NCI-H2081 treated with DMSO at 0.1 percent for 48 hours (cell line): ENCODE measurements around the gene SERPINA5.
"Not testable (repeated sequence)": the region's sequence is repeated elsewhere in the genome, so short reads cannot be mapped to it uniquely, and the experiment has no call there.

Source experiments
- DNase-seq: peaks from one replicate; lab custom pipeline; 2025; lab: John Stamatoyannopoulos, UW

The SERPINA5 gene

DNA sequence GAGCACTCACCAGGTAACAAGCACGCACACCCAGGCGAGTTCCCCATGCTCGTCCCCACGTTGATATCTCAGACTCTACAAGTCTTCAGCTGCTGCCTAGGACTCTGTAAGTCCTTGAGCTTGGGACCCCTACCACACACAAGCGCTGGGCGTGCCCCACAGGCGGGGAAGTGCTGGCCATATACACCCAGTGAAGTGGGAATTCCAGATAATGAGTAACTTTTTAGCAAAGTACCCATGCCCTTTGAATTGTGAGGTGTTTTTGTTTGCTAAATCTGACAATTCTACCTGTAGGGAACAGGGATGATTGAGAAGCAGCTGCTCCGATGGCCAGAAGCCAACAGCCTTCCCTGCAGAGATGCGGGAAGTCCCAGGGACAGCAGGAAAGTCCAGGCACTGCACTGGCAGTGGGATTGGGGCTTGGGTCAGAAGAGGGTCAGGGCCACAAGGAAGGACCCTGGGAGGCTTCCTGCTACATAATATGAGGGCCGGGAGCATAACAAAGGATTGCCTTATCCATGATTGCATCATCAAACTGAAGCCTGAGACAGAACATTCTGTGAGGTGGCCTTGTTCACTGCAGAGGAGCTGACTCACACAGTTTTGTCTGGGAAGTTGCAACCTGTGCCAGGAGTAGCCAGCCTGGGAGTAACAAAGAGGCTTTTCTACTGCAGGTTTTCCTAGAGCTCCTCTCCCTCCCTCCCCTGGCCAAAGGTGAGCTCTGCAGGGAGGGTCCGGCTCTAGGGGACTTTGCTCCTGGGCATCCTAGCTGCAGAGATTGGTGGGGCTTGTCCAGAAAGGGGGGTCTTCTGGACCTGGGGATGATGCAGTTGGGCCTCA lies 17.8 kb downstream of the SERPINA5 start:
- no peak for DNase-seq

DNA sequence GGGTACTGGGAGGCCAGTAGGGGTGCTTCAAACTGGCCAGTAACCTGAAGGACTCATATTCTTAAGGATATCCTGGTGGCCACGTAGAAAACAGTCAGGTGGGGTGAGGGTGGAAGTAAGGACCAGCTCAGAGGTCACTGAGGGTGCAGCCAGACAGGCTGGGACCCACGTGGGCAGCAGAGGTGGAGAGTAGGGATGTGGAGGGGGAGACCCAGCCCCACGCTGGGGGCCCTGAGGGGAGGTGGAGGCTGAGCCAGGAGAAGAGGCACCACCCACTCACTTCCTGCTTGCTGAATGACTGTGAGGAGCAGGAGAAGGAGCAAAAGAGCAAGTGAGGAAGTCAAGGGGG lies 18.4 kb downstream of the SERPINA5 start:
- no peak for DNase-seq

DNA sequence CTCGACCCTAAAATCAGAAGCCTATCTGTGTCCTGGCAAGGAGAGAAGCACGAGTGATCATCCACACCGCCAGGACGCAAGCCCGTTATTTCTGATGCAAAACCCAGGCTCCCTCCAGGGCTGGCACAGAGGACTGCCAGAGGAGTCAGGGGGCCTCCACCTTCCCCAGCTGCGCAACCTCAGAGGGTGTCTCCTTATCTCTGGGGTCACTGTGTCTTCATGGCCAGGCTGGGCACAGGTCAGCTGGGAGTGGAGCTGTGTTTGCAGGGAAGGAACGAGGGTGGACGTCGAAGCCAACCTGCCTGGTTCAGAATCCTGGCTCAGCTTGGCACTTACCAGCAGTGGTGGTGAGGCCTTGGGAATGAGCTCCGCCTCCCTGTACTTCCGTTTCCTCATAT lies 18.9 kb downstream of the SERPINA5 start:
- DNase-seq, result no peak

DNA sequence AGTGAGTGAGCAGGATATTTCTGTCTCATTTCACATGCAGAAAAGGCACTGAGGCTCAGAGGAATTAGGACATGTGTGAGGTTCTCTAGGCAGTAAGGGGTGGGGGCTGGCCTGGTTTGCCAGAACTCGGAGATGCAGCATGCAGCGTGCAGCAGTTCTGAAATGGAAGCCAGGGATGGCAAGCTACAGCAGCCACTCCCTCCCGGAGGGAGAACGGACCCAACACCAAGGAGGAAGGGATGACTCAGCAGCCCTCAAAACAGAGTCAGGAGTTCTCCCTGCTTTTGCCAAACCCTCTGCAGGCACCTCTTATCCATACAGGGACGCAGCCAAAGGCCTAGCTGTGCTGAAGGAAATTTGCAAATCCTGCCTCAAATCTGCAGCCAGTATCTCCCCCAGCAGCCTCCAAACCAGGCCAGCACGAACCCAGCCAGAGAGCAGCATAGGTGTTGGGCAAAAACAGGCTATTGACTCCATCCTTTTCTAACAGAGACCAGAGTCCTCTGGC lies 20.7 kb downstream of the SERPINA5 start:
- DNase-seq, result no peak

DNA sequence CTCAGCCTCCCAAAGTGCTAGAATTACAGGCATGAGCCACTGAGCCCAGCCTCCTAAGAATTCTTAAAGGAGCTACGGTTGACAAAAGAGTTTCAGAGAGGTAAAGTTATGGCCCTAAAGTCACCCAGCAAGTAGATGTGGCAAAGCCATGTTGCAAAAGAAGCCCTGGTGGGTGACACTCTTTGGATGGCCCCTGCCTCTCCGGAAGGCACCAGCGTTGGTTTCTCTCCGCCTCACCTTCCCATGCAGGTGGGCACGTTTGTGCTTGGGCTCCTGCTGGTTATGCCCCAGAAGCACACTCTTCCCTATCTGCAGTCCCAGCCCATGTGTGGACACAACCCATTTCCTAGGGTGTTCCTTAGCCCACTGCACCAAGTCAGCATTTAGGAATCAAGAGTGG lies 21.5 kb downstream of the SERPINA5 start:
- DNase-seq, result no peak

DNA sequence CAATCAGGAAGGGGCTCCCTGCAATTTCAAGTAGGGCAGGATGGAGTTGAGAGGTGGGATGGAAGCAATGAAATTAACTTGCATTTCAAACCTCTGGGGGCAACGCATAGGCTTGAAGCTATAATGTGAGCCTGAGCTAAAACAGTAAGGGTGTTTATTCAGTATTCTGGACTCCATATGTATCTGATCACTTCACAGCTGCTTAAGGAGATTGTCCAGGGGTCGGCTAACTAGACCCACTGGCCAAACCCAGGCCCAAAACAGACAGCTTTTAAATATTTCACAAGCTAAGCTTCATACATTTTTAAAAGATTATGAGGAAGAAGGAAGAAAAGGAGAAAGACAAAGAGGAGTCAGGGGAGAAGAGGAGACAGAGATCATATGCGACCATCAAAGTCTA lies 24.1 kb downstream of the SERPINA5 start:
- no peak for DNase-seq

DNA sequence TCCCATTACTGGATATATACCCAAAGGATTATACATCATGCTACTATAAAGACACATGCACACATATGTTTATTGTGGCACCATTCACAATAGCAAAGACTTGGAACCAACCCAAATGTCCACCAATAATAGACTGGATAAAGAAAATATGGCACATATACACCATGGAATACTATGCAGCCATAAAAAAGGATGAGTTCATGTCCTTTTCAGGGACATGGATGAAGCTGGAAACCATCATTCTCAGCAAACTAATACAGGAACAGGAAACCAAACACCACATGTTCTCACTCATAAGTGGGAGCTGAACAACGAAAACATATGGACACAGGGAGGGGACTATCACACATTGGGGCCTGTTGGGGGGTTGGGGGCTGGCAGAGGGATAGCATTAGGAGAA lies 27.7 kb downstream of the SERPINA5 start:
- not testable (repeated sequence) for DNase-seq

DNA sequence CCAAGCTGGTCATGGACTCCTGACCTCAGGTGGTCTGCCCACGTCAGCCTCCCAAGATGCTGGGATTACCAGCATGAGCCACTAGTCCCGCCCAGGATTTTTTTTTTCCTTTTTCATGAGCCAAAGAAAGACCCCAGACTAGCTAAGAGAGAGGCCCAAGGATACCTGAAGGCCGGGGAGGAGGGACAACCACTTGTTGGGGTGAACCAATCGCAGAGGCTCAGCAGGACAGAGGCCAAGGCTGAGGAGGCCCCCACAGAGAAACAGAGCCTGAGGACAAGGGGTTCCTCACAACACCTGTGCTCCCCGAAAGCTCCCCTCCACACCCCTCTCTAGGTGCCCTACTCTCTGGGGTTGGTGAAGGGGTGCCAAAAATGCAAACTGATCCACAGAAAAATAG lies 30.0 kb downstream of the SERPINA5 start:
- DNase-seq, result no peak

DNA sequence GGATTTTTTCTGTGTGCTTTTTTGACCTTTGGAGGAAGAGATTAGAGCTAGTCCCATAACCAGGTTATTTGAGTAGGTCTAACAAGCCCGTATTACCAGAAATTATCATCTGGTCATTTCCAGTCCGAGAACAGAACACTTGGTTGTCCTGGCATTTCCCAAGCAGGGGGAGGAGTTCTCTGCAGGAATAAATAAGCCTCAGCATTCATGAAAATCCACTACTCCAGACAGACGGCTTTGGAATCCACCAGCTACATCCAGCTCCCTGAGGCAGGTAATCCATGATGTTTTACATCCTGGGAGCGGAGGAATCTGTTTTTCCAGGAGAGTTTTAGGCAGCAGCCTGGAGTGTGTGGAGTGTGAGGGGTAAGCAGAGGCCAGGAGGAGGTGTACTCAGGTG lies 30.9 kb downstream of the SERPINA5 start, which contains the start of gene SERPINA3:
Gene SERPINA3, plus strand, starts transcription at position 218 of the 400 bp plus-strand sequence. CDS start 2,051 bp downstream, outside the sequence.
- DNase-seq, result no peak

DNA sequence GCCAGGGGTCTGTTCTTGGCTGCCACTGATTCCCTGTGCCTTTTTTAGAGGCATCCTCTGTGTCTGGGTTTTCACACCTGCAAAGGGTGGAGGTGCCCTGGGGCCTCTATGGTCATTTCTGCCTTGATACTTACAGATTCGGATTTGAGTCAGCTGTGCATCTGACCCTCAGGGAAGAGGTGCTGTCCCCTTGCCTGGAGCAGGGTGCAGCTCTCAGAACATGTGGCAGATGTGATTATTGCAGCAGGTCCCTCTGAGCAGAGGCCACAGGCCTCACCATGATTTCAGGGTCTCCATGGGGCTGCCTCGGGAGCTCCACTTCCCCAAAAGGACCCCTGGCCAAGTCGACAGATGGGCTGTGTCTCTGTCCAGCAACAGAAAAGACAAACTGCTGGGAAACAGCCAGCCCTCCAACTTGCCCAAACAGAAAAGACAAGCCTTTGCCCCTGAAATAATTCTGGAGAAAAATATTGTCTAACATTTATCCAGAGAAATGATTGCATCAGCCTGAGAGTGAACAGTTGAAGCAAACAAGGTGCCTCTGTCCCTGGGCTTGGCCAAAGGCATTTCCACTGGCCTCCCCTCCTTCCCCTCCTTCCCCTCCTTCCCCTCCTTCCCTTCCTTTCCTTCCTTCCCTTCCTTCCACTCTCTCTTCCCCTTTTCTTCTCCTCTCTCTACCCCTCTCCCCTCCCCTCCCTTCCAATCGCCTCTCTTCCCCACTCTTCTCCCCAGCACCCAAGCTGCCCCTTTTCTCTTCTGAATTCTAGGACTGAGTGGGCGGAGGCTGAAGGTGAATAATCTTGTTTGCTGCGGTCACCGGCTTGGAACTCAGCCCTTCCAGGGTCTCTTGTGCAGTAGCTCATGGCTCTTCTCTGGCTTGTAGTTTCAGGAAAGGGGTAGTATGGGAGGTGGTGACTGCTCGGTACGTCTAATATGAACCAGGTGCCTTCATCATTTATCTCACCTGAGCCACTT lies 31.6 kb downstream of the SERPINA5 start:
- DNase-seq, result no peak

DNA sequence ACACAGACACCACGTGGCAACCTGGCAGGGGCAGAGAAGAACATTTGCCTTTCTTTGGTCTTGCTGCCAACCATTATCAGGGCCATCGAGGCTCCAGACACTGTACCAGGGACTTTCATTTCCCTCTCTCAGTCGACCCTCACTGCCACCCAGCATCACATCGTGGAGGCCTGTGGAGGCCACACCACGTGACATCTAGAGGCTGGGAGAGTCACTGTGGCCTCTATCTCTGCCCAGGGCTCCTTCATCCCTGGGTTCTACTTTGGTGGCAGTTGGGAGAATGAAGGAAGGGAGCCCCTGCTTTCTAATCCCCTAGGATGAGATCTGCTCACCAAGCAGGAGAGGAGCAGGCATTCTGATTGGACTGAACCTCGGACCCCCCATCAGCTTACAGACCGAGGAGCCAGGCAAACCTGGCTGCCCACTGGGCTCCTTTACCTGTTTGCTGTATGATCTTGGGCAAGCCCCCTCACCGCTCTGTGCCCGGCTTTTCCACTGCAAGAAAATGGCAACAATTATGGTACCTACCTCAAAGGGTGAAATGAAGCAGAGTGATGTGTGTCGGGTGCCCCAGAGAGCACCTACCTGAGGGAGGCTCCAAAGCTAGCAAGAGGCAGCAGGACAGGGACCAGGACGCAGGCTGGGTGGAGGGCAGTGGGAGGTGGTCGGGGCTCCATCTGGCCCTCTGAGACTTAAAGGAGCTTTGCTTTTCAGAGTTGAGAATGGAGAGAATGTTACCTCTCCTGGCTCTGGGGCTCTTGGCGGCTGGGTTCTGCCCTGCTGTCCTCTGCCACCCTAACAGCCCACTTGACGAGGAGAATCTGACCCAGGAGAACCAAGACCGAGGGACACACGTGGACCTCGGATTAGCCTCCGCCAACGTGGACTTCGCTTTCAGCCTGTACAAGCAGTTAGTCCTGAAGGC lies 32.8 kb downstream of the SERPINA5 start:
- DNase-seq, result no peak

DNA sequence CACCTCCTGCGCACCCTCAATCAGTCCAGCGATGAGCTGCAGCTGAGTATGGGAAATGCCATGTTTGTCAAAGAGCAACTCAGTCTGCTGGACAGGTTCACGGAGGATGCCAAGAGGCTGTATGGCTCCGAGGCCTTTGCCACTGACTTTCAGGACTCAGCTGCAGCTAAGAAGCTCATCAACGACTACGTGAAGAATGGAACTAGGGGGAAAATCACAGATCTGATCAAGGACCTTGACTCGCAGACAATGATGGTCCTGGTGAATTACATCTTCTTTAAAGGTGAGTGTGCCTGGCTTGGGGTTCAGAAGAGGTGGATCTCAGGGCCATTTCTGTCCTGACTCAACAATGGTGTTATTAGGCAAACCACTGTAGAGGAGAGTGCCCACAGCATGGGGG lies 33.6 kb downstream of the SERPINA5 start:
- DNase-seq, result no peak

DNA sequence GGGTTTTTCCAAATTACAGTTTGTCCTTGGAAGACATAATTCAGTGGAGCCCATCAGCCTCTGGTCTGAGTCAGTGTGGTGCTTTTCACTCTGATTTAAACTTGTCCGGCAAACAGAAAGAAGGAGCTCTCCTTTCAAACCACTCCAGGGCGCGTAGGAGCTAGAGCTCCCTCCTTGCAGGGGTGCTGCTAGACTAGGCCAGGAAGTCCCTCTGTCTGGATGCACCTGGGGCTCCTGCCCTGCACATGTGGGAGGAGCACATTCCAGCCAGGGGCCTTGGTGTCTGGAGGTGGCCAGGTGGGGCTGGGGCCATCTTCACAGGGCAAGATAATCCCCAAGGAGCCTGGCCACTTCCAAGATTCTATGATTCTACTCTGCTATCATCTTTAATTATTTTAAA lies 34.0 kb downstream of the SERPINA5 start:
- DNase-seq, result no peak

DNA sequence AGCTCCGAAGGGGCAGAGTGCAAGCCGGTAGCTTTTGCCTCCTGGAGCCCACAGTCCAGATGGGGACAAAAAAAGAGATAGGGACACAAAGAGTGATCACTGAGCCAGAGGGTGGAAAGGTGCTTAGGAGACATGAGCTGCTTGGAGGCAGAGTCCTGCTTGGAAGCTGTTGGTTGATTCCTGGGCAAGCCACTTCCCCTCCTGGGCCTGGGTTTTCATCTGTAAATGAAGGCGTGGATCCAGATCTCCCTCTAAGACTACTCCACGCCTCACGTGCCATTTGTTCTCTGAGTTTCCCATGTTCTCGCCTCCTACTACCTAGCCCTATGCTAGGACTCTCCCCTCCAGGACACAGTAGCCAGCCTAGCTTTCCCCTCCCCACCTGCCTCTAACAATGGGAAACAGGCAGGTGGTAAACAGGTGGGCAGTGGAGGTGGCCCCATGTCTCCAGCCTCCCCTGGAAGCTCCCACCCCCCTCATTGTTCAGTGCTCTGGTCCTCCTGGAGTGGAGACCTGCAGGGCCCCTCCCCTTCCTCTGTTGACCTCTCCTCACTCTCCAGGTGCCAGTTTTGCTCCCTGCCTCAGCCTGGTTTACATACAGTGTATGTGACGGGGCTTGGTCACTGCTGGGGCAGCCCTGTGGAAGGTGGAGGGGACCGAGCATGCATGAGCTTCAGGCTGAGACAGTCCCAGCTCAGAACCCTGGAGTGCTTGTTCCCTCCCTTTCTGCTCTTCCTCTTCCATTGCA lies 34.8 kb downstream of the SERPINA5 start:
- no peak for DNase-seq

DNA sequence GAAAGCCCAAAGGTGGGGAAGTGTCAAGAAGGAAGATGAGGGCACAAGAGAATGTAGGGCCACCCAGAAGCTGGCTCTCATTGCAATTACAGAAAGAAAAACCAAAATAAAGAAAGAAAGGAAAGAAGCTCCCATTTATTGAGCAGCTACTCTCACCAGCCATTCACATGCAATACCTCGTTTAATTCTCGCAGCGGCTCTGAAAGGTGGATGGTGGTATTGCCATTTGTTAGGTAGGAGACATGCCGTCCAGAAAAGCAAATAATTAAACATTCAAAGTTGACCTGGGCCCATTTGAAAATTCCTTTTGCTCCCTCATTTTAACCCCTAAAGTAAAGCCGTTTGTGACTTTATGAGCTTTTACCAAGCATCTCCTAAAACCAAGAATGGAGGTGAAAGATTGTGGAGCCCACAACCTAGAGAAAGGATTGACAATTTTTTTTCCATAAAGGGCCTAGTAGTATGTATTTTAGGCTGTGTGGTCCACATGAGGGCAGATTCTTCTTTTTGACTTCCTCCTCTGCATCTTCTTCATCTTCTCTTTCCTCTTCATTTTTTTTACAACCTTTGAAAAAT lies 36.2 kb downstream of the SERPINA5 start:
- no peak for DNase-seq

DNA sequence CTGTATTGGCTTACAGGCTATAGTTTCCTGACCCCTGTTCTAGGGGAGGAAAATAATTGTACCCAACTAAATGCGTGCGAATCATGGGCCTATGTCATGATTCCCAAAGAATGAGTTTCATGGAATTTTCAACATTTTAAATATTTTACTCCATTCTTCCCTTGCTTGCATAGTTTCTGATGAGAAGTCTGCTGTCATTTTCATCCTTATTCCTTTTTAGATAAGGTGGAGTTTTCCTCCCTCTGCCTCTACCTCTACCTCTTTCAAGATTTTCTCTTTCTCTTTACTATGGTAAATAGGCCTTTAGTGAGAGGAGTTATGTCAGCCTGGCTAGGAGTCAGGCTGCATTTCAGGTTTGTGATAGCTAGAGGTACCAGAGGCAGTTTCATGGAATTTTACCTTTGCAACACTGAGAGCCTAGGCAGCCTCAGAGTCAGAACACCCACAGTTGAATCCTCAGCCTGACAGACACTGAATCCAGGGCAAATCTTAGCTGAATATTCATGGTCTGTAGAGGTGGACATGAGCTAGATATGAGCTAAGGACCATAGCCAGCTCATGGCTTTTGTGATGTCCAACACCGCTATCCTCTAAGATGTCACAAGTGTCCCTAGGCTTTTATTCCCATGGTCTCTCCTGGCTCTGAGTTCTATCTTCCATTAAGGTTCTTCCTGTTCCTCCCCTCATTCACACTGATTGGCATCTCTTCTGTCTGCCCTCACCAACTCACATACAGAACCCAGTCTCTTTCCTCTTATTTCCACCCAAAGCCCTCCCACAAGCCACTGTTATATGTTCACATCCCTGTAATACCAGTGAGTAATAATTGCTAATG lies 37.0 kb downstream of the SERPINA5 start:
- DNase-seq, result no peak

DNA sequence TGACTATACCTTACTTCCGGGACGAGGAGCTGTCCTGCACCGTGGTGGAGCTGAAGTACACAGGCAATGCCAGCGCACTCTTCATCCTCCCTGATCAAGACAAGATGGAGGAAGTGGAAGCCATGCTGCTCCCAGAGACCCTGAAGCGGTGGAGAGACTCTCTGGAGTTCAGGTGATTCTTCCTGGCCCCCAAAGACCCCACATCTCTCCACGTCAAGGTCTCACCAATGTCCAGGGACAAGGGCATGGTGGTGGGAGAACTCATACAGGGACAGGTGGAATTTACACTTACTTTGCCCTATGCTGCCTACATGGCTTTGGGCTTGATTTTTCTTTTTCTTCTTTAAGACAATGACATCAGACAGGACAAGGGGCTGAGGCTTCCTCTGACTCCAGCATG lies 38.1 kb downstream of the SERPINA5 start:
- no peak for DNase-seq

DNA sequence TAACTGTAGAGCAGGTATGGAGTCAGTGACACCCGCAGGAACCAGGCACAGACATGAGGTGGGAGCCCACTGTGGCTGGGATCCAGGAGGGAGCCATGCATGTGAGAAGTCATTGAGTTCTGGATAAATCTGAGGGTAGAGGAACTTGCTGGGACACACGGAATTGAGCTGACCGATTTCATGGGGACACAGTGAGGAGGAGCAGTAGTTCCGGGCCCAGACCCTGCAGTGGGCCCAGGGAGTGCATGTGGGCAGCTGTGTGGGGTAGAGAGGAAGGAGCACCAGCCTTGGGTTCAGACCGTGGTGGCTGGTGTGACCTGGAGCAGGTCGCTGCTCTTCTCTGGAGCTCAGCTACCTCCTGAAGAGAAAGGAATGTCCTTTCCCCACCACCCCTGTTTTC lies 39.4 kb downstream of the SERPINA5 start:
- DNase-seq, result no peak

DNA sequence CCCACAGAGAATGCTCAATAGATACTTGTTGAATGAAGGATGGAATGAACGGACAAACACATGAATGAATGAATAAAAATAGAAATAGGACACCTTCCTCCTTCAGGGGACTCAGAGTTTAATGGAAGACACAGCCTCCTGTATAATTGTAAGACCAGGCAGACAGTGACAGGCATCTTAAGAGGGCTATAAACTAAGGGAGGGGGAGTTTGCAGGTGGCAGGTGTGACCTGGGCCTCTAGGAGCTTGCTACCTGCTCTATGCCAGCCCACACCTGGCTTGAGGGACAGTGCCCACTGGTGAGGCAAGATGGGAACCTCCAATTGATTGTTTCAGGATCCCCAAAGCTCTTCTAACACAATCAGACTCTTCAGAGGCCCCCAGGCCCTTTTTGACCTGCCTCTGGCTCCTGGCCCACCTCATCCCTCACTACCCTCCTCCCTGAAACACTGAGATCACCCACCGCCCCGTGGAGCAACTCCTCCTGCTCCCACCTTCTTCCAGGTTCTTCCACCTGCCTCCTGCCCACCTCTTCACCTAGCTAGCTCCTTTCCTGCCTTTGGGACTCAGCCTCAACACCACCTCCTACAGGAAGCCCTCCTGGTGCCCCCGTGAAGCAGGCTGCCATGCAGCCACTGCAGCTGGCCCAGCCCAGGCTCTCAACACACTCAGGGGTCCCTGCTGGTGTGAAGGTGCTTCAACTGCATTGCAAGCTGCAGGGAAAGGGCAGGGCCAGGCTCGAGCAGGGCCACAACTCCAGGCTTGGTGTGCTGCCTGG lies 40.3 kb downstream of the SERPINA5 start:
- no peak for DNase-seq
